Measurements from ENCODE around the gene TBCE.

- no peak for TF ChIP-seq CTCF (conservative IDR thresholded peaks at IDR 0.05; ENCODE audit: low read length)
- no peak for TF ChIP-seq EZH2phosphoT487 (IDR thresholded peaks at IDR 0.05; ENCODE audit: borderline replicate concordance, low read depth, low read length)
Observed at GRCh38 chr1:235421751-235422150, 54.5 kb downstream of the TBCE start.

Measured in OCI-LY7 (cell line).